Lower leg skin (tissue), 4 donors: Measurements from ENCODE around the gene HSD17B2. TPM values are rescaled to one million over a fixed set of nuclear protein-coding genes. Genes with fewer than 3 reads are reported as not detected.

ENCODE experiments used
- DNase-seq, 2 donors: peaks; one replicate each; pipeline ENCODE4 v3.0.0-alpha.2; 2019; ENCODE audit warnings: low spot score in 2 of 2
- H3K4me3 ChIP-seq: fragments of 200-600 bp; sonication (generic); 2 replicates; pipeline ENCODE4 v1.5.1; 2017; ENCODE audit warnings: mild to moderate bottlenecking, low read depth; ENCODE audit not compliant: poor library complexity, severe bottlenecking
- POLR2A ChIP-seq, 2 donors: fragments of 450-650 bp; IDR thresholded peaks; one replicate each; pipeline ENCODE4 v1.6.1; 2016 to 2017; ENCODE audit warnings: antibody characterized with exemption in 2 of 2, mild to moderate bottlenecking in 1 of 2, moderate library complexity in 1 of 2
- WGBS, 2 donors: methylation state at CpG; one replicate each; pipeline ENCODE4 v1.1.5; 2018; 5-methylcytosine and 5-hydroxymethylcytosine counted together
- intact Hi-C: fragments of 100-400 bp; cut with DNase I; formaldehyde crosslinking; loops from one replicate; pipeline ENCODE4 v1.15.0; 2023; ENCODE audit warnings: low total_unique reads
- total RNA-seq, 4 donors: library from RNA; depleted of rRNA; stranded (reverse); fragments of >200 nt; gene quantifications; one replicate each; pipeline ENCODE4 v1.1.0, GENCODE V29; 2016
- TF ChIP-seq, protein P1 (sequence below), 3 donors: fragments of 450-650 bp; IDR thresholded peaks; one replicate each; pipeline ENCODE4 v1.5.1; 2016; ENCODE audit warnings: antibody characterized with exemption in 3 of 3, mild to moderate bottlenecking in 3 of 3, moderate library complexity in 2 of 3

Gene HSD17B2
- total RNA-seq, 4 donors from 2014 or later = 3.0 to 6.0 (median 5.2) TPM; not detected in 1

DNA sequence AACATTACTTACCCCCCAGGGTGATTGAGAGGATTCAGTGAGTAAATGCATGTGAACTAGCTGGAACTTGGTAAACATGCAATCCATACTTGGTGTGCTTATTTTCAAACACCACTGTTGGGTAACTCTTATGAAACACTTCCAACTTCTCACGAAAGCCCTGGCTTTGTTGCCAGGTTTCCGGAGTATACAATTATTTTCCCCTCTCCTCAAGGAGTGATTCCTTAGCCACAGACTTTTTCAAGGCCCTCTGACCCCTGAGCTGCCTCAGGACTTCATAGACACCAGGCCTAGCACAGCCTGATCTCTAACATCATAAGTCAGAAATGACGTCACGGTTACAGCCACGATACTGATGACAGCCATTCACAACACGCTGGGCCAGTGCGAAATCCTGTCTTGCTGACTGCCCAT is 27.6 kb downstream of the HSD17B2 start:
- no peak for TF ChIP-seq POLR2A (IDR thresholded peaks at IDR 0.05)
- TF ChIP-seq, protein P1, sequence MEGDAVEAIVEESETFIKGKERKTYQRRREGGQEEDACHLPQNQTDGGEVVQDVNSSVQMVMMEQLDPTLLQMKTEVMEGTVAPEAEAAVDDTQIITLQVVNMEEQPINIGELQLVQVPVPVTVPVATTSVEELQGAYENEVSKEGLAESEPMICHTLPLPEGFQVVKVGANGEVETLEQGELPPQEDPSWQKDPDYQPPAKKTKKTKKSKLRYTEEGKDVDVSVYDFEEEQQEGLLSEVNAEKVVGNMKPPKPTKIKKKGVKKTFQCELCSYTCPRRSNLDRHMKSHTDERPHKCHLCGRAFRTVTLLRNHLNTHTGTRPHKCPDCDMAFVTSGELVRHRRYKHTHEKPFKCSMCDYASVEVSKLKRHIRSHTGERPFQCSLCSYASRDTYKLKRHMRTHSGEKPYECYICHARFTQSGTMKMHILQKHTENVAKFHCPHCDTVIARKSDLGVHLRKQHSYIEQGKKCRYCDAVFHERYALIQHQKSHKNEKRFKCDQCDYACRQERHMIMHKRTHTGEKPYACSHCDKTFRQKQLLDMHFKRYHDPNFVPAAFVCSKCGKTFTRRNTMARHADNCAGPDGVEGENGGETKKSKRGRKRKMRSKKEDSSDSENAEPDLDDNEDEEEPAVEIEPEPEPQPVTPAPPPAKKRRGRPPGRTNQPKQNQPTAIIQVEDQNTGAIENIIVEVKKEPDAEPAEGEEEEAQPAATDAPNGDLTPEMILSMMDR (IDR thresholded peaks at IDR 0.05) = no peak
- intact Hi-C loops = no loop called here
- 71 to 86% methylated on average over 7 of the region's 7 CpGs for WGBS, 2 donors
- DNase-seq = peak in 1 of 2 donors; percentile 54
- no peak overlapping the region for H3K4me3 ChIP-seq

DNA sequence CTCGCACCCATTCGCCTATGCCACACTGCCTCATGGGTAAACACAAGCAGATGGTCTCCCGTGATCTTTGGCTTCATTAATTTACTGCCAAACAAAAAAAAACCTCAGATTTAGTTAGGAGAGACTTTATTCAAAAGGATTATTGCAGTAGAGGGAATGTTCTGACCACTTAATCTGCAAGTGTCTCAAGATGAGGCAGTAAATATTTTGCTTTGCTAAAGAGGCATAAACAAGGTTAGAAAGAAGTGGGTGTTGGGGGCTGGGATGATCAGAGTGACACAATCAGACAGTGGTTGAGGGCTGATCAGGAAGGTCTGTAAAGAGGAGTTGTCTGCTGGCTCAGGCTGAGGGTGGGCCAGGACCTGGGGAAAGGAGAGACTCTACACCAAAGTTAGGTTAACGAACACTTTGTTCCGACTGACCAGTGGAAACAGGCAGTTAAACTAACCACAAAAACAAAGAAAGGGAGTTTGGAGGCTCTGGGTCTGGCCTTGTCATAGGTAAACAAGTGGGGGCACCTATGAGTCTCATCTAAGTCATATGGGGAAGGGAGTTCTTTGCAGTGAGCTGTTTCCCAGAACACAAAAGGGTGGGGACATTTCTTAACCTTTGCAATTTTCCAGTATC is 28.5 kb downstream of the HSD17B2 start:
- intact Hi-C loops = no loop called here
- TF ChIP-seq POLR2A (IDR thresholded peaks at IDR 0.05) = no peak
- TF ChIP-seq, protein P1 (IDR thresholded peaks at IDR 0.05) = no peak
- WGBS, 2 donors = 52 to 55% methylated on average over 5 of the region's 5 CpGs
- H3K4me3 ChIP-seq = no peak overlapping the region
- peak in 1 of 2 donors; percentile 54 for DNase-seq

DNA sequence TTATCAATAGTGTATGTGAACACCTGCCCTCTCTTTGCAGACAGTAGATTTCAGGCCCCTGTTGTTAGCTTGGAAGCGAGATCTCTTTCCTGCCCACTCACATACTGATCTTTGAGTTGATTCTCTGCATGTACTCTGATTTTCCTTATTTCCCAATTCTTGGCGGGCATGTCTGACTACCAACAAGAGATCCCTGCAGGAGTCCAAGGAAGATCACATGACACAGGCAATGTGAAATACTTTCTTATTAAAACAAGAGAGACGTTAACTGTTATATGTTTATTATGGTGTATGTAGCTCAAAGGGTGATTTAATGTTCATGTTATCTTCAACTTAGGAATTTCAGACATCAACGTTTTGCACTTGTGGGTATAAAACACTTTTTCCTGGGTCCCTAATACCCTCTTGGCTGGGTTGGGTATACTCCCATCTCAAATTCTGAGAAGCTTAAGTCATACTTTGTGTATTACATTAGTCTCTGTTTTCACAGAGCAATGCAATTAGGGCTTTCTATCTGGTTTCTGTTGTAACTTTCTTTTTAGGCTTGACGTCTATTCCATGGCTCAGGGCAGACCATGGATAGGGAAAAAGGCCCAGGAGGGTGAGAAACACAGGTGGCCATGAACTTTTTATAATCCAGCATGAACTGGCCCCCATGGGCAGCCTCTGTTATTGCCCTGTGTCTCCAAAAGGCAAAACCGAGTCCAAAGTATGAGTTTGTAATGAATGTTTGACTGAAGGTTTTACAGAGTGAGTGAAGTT is 32.2 kb downstream of the HSD17B2 start:
- WGBS, 2 donors = 55 to 71% methylated on average over 6 of the region's 6 CpGs
- intact Hi-C loops = no loop called here

DNA sequence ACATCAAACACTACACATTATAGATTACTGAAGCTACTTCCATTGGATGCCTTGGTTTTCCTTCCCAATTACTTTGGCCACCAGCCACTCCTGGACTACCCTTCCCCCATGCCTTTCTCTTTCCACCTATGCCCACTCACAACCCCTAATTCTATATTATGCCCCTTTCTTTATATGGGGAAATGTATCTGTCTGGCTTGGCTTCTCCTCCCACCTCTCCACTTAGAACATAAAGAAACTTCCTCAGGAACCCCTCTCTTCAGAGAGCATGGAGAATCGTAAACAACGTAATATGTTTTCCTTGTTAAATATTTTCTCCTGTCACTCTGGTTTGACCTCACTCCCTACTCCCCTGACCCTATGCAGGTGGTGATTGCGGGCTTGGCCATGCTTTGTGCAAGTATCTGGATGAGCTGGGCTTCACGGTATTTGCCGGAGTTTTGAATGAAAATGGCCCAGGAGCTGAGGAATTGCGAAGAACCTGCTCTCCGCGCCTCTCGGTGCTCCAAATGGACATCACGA is 32.8 kb downstream of the HSD17B2 start:
- no peak overlapping the region for H3K4me3 ChIP-seq
- intact Hi-C loops = no loop called here
- 91 to 93% methylated on average over 10 of the region's 10 CpGs for WGBS, 2 donors
- TF ChIP-seq, protein P1 (IDR thresholded peaks at IDR 0.05) = no peak
- no peak for TF ChIP-seq POLR2A (IDR thresholded peaks at IDR 0.05)
- DNase-seq = no peak

More for the DNA sequence above, 32.2 kb downstream of the HSD17B2 start:
- TF ChIP-seq POLR2A (IDR thresholded peaks at IDR 0.05) = no peak
- TF ChIP-seq, protein P1 (IDR thresholded peaks at IDR 0.05) = no peak
- H3K4me3 ChIP-seq = no peak overlapping the region
- DNase-seq = peak in 1 of 2 donors; percentile 13

DNA sequence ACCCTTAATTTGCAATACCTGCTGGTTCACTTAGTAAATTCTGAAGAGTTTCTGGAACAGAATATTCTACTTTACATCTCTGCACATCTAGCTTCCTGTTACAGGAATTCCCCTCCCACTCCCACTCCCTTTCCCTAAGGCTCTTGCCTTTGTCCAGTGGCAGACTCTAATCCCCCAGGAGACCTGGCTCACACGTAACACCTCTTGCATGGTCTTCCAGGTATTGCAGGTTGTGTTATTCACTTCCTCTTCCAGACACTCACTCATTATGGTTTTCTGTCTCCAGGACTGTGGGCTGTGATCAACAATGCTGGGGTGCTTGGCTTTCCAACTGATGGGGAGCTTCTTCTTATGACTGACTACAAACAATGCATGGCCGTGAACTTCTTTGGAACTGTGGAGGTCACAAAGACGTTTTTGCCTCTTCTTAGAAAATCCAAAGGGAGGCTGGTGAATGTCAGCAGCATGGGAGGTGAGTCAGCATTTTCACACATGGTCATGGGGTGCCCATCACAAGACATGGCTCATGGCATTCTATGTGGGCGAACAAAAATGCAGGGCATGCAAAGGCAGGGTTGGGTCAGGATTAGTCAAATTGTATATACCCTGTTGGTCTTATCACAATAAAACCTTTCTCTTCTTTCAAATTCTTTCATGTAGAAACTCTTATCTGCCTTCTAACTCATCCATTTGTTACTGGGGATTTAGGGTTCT is 35.8 kb downstream of the HSD17B2 start:
- 48 to 49% methylated on average over 4 of the region's 4 CpGs for WGBS, 2 donors
- intact Hi-C loops = loop anchor here (5.0 kb wide), 1 partner anchor 1976 kb away; no protein-coding TSS in a partner anchor
- DNase-seq = no peak
- TF ChIP-seq, protein P1 (IDR thresholded peaks at IDR 0.05) = no peak
- no peak for TF ChIP-seq POLR2A (IDR thresholded peaks at IDR 0.05)
- H3K4me3 ChIP-seq = no peak overlapping the region
